ENCODE results near the gene MFAP4. TPM values are rescaled to one million over a fixed set of nuclear protein-coding genes. Genes with fewer than 3 reads are reported as not detected.

The MFAP4 gene
- total RNA-seq, 1 experiment from 2014 or later: not detected

- intact Hi-C loops (cut with micrococcal nuclease): no loop called here
- H3K79me2 ChIP-seq (ENCODE audit: low read length): no peaks in the 10 kb centered on the region
- TF ChIP-seq EZH2 (IDR thresholded peaks at IDR 0.05; ENCODE audit: low read length, unreplicated experiment): no peak
- no peak for TF ChIP-seq EZH2phosphoT487 (IDR thresholded peaks at IDR 0.05; ENCODE audit: borderline replicate concordance, low read length)
- no peak for TF ChIP-seq CTCF (conservative IDR thresholded peaks at IDR 0.05; ENCODE audit: low read depth, low read length)
- H3F3A ChIP-seq (ENCODE audit: low read length, unreplicated experiment): no peaks in the 10 kb centered on the region
- no peak overlapping the region for H3K4me3 ChIP-seq (ENCODE audit: low read length)
- H3K9me2 ChIP-seq (replicated peaks; ENCODE audit: low read length): no peaks in the 10 kb centered on the region
- no peaks in the 10 kb centered on the region for H3K4me1 ChIP-seq (ENCODE audit: insufficient read depth, low read length)
- no peaks in the 10 kb centered on the region for H4K20me1 ChIP-seq (ENCODE audit: low read length)
- H3K4me2 ChIP-seq (ENCODE audit: low read length): no peak overlapping the region
- ChIA-PET POLR2A (ENCODE audit: unreplicated experiment) (no interaction called here), CTCF (no interaction called here)
- H3K9ac ChIP-seq (ENCODE audit: low read length): no peak overlapping the region
- H3K27me3 ChIP-seq (ENCODE audit: low read length): no peaks in the 10 kb centered on the region
- no peaks in the 10 kb centered on the region for H3K9me3 ChIP-seq (ENCODE audit: low read length)
- no peaks in the 10 kb centered on the region for H3K36me3 ChIP-seq (ENCODE audit: low read depth, low read length)
- no peak overlapping the region for H2AFZ ChIP-seq (ENCODE audit: low read length)
- no peak for DNase-seq
- ATAC-seq: no peak
- no TSS peak for BruUV-seq (replicated peaks)
- H3K27ac ChIP-seq (ENCODE audit: low read length): no peak overlapping the region
Measured at GRCh38 chr17:19414396-19415280, 27.6 kb upstream of the MFAP4 start.

- Histone ChIP-seq H2AFZ (ENCODE audit: low read length) (no peak overlapping the region), H4K20me1 (ENCODE audit: low read length) (no peaks in the 10 kb centered on the region), H3K9me3 (ENCODE audit: low read length) (no peaks in the 10 kb centered on the region), H3F3A (ENCODE audit: low read length, unreplicated experiment) (no peaks in the 10 kb centered on the region), H3K4me2 (ENCODE audit: low read length) (no peak overlapping the region), H3K79me2 (ENCODE audit: low read length) (no peaks in the 10 kb centered on the region), H3K4me1 (ENCODE audit: insufficient read depth, low read length) (no peaks in the 10 kb centered on the region), H3K36me3 (ENCODE audit: low read depth, low read length) (no peaks in the 10 kb centered on the region), H3K9me2 (replicated peaks; ENCODE audit: low read length) (no peaks in the 10 kb centered on the region), H3K9ac (ENCODE audit: low read length) (no peak overlapping the region), H3K27me3 (ENCODE audit: low read length) (no peaks in the 10 kb centered on the region), H3K27ac (ENCODE audit: low read length) (no peak overlapping the region), H3K4me3 (ENCODE audit: low read length) (no peak overlapping the region)
- no peak for DNase-seq
- ChIA-PET CTCF (no interaction called here), POLR2A (ENCODE audit: unreplicated experiment) (no interaction called here)
- intact Hi-C loops (cut with micrococcal nuclease): no loop called here
- TF ChIP-seq EZH2 (IDR thresholded peaks at IDR 0.05; ENCODE audit: low read length, unreplicated experiment) (no peak), CTCF (conservative IDR thresholded peaks at IDR 0.05; ENCODE audit: low read depth, low read length) (no peak), EZH2phosphoT487 (IDR thresholded peaks at IDR 0.05; ENCODE audit: borderline replicate concordance, low read length) (no peak)
- BruUV-seq (replicated peaks): no TSS peak
- ATAC-seq: no peak
Measured at GRCh38 chr17:19413761-19414160, 26.8 kb upstream of the MFAP4 start.

- no peak for TF ChIP-seq CTCF (conservative IDR thresholded peaks at IDR 0.05; ENCODE audit: low read depth, low read length)
- TF ChIP-seq EZH2phosphoT487 (IDR thresholded peaks at IDR 0.05; ENCODE audit: borderline replicate concordance, low read length): no peak
- no peak for TF ChIP-seq EZH2 (IDR thresholded peaks at IDR 0.05; ENCODE audit: low read length, unreplicated experiment)
- Histone ChIP-seq H3K27me3 (ENCODE audit: low read length) (no peaks in the 10 kb centered on the region), H3K79me2 (ENCODE audit: low read length) (no peaks in the 10 kb centered on the region), H3K4me2 (ENCODE audit: low read length) (no peak overlapping the region), H3K9me3 (ENCODE audit: low read length) (no peaks in the 10 kb centered on the region), H3K9me2 (replicated peaks; ENCODE audit: low read length) (no peaks in the 10 kb centered on the region), H3K4me3 (ENCODE audit: low read length) (no peak overlapping the region), H3K4me1 (ENCODE audit: insufficient read depth, low read length) (no peaks in the 10 kb centered on the region), H4K20me1 (ENCODE audit: low read length) (no peaks in the 10 kb centered on the region), H3K9ac (ENCODE audit: low read length) (no peak overlapping the region), H3K36me3 (ENCODE audit: low read depth, low read length) (no peaks in the 10 kb centered on the region), H3K27ac (ENCODE audit: low read length) (no peak overlapping the region), H2AFZ (ENCODE audit: low read length) (no peak overlapping the region), H3F3A (ENCODE audit: low read length, unreplicated experiment) (no peaks in the 10 kb centered on the region)
- POLR2A ChIA-PET (ENCODE audit: unreplicated experiment): no interaction called here
- CTCF ChIA-PET: no interaction called here
- no TSS peak for BruUV-seq (replicated peaks)
- no peak for ATAC-seq
- no peak for DNase-seq
- intact Hi-C loops (cut with micrococcal nuclease): no loop called here
Measured at GRCh38 chr17:19412984-19413383, 26.0 kb upstream of the MFAP4 start.
